Naive B cell (primary cell): ENCODE data around the gene SPATS2. TPM values are rescaled to one million over a fixed set of nuclear protein-coding genes. Genes with fewer than 3 reads are reported as not detected.

ENCODE experiments used
- ATAC-seq, 2 donors: fragments of 150-1000 bp; cut with Tn5 transposase; 2 replicates each; pipeline ENCODE4 v1.10.0; 2021; ENCODE audit warnings: low read depth in 2 of 2, mild to moderate bottlenecking in 2 of 2, moderate library complexity in 2 of 2
- DNase-seq: peaks from one replicate; pipeline ENCODE4 v3.0.0; 2022
- H3K27ac Mint-ChIP-seq, 6 donors: one replicate each; pipeline ENCODE4 v1.8.0; 2020 to 2022; ENCODE audit warnings: mild to moderate bottlenecking in 6 of 6, mixed read lengths in 6 of 6, moderate library complexity in 5 of 6, inconsistent platforms in 2 of 6
- H3K27me3 Mint-ChIP-seq, 3 donors: one replicate each; pipeline ENCODE4 v1.8.0; 2021 to 2022; ENCODE audit warnings: mixed read lengths in 3 of 3, mild to moderate bottlenecking in 1 of 3
- H3K36me3 Mint-ChIP-seq, 2 donors: one replicate each; pipeline ENCODE4 v1.8.0; 2020 to 2022; ENCODE audit warnings: mixed read lengths in 2 of 2, inconsistent platforms in 1 of 2, mild to moderate bottlenecking in 1 of 2
- H3K4me1 Mint-ChIP-seq, 3 donors: one replicate each; pipeline ENCODE4 v1.8.0; 2020 to 2022; ENCODE audit warnings: mixed read lengths in 3 of 3, inconsistent platforms in 1 of 3, mild to moderate bottlenecking in 1 of 3, moderate library complexity in 1 of 3
- H3K4me3 Mint-ChIP-seq, 8 donors: one replicate each; pipeline ENCODE4 v1.8.0; 2020 to 2022; ENCODE audit warnings: mild to moderate bottlenecking in 8 of 8, mixed read lengths in 8 of 8, moderate library complexity in 8 of 8, inconsistent platforms in 2 of 8
- H3K9me3 Mint-ChIP-seq, 7 donors: one replicate each; pipeline ENCODE4 v1.8.0; 2020 to 2022; ENCODE audit warnings: mixed read lengths in 7 of 7, mild to moderate bottlenecking in 5 of 7, inconsistent platforms in 2 of 7, moderate library complexity in 1 of 7
- polyA plus RNA-seq, 6 donors: library from polyadenylated mRNA; unstranded; fragments of 300-500 nt; fragmentation: Illumina TruSeq; gene quantifications; one replicate each; pipeline ENCODE4 v1.2.3, GENCODE V29; 2021; ENCODE audit warnings: low read depth in 6 of 6

SPATS2 gene
- polyA plus RNA-seq, 6 donors from 2014 or later: 1.9 to 11.4 (median 9.0) TPM

- DNase-seq (no peak), ATAC-seq (no peak)
Measured at GRCh38 chr12:49340095-49340870, 27.0 kb upstream of the SPATS2 start.

GRCh38 chr12:49340971-49341776 lies 26.1 kb upstream of the SPATS2 start:
- Mint-ChIP-seq H3K4me3 (peak overlapping the region in 7 of 8 donors; percentile 15 to 89 (median 58)), H3K4me1 (peaks cover 36 to 47% (median 44%) of the 10 kb centered on the region in 3 donors), H3K27me3 (peaks cover 42 to 74% (median 50%) of the 10 kb centered on the region in 3 donors), H3K9me3 (peaks cover 0 to 1% (median 0%) of the 10 kb centered on the region in 7 donors), H3K27ac (peak overlapping the region in 4 of 6 donors; percentile 21 to 65 (median 52)), H3K36me3 (peaks cover 0 to 6% of the 10 kb centered on the region in 2 donors)
- ATAC-seq (no peak), DNase-seq (no peak)

More at GRCh38 chr12:49340095-49340870, 27.0 kb upstream of the SPATS2 start:
- H3K9me3 Mint-ChIP-seq: peaks cover 0 to 1% (median 0%) of the 10 kb centered on the region in 7 donors
- H3K36me3 Mint-ChIP-seq: peaks cover 0 to 6% of the 10 kb centered on the region in 2 donors
- peak overlapping the region in 2 of 6 donors; percentile 4 to 48 for H3K27ac Mint-ChIP-seq
- H3K4me3 Mint-ChIP-seq: peak overlapping the region in 5 of 8 donors; percentile 18 to 72 (median 43)
- H3K27me3 Mint-ChIP-seq: peaks cover 42 to 72% (median 46%) of the 10 kb centered on the region in 3 donors
- H3K4me1 Mint-ChIP-seq: peaks cover 32 to 44% (median 37%) of the 10 kb centered on the region in 3 donors

- H3K27ac Mint-ChIP-seq: no peak overlapping the region
- DNase-seq: no peak
- peak overlapping the region in 7 of 8 donors; percentile 15 to 93 (median 58) for H3K4me3 Mint-ChIP-seq
- no peaks in the 10 kb centered on the region for H3K9me3 Mint-ChIP-seq
- no peak for ATAC-seq
- peaks cover 0 to 9% of the 10 kb centered on the region in 2 donors for H3K36me3 Mint-ChIP-seq
- H3K4me1 Mint-ChIP-seq: peaks cover 41 to 51% (median 49%) of the 10 kb centered on the region in 3 donors
- H3K27me3 Mint-ChIP-seq: peaks cover 45 to 77% (median 53%) of the 10 kb centered on the region in 3 donors
Measured at GRCh38 chr12:49341777-49342065, 25.5 kb upstream of the SPATS2 start.

GRCh38 chr12:49342066-49342913 lies 25.0 kb upstream of the SPATS2 start:
- peak; percentile 67 to 69 for ATAC-seq

GRCh38 chr12:49342914-49343731 lies 24.1 kb upstream of the SPATS2 start:
- H3K4me3 Mint-ChIP-seq: peak overlapping the region; percentile 74 to 93 (median 82)
- no peaks in the 10 kb centered on the region for H3K9me3 Mint-ChIP-seq
- H3K4me1 Mint-ChIP-seq: peaks cover 39 to 51% (median 50%) of the 10 kb centered on the region in 3 donors
- DNase-seq: no peak
- peaks cover 0 to 7% of the 10 kb centered on the region in 2 donors for H3K36me3 Mint-ChIP-seq
- no peak for ATAC-seq
- peak overlapping the region in 3 of 6 donors; percentile 5 to 59 (median 28) for H3K27ac Mint-ChIP-seq
- H3K27me3 Mint-ChIP-seq: peaks cover 40 to 77% (median 52%) of the 10 kb centered on the region in 3 donors

More at GRCh38 chr12:49342066-49342913, 25.0 kb upstream of the SPATS2 start:
- peaks cover 44 to 77% (median 53%) of the 10 kb centered on the region in 3 donors for H3K27me3 Mint-ChIP-seq
- H3K4me3 Mint-ChIP-seq: peak overlapping the region; percentile 74 to 93 (median 80)
- H3K9me3 Mint-ChIP-seq: no peaks in the 10 kb centered on the region
- peaks cover 41 to 52% (median 49%) of the 10 kb centered on the region in 3 donors for H3K4me1 Mint-ChIP-seq
- H3K36me3 Mint-ChIP-seq: peaks cover 0 to 7% of the 10 kb centered on the region in 2 donors
- H3K27ac Mint-ChIP-seq: peak overlapping the region in 2 of 6 donors; percentile 23 to 47
- DNase-seq: peak; percentile 67

- DNase-seq (no peak), ATAC-seq (no peak)
- peaks cover 39 to 55% (median 52%) of the 10 kb centered on the region in 3 donors for H3K4me1 Mint-ChIP-seq
- H3K27me3 Mint-ChIP-seq: peaks cover 39 to 77% (median 49%) of the 10 kb centered on the region in 3 donors
- peak overlapping the region in 1 of 6 donors; percentile 28 for H3K27ac Mint-ChIP-seq
- peaks cover 0 to 7% of the 10 kb centered on the region in 2 donors for H3K36me3 Mint-ChIP-seq
- H3K9me3 Mint-ChIP-seq: no peaks in the 10 kb centered on the region
- peak overlapping the region in 7 of 8 donors; percentile 45 to 89 (median 69) for H3K4me3 Mint-ChIP-seq
Measured at GRCh38 chr12:49344486-49345050, 22.7 kb upstream of the SPATS2 start.

- ATAC-seq (peak; percentile 24 to 40), DNase-seq (no peak)
- H3K27me3 Mint-ChIP-seq: peaks cover 34 to 77% (median 50%) of the 10 kb centered on the region in 3 donors
- peaks cover 39 to 55% (median 52%) of the 10 kb centered on the region in 3 donors for H3K4me1 Mint-ChIP-seq
- peak overlapping the region in 2 of 6 donors; percentile 20 to 86 for H3K27ac Mint-ChIP-seq
- H3K9me3 Mint-ChIP-seq: no peaks in the 10 kb centered on the region
- H3K4me3 Mint-ChIP-seq: peak overlapping the region; percentile 55 to 89 (median 80)
- peaks cover 0 to 7% of the 10 kb centered on the region in 2 donors for H3K36me3 Mint-ChIP-seq
Measured at GRCh38 chr12:49345051-49345824, 22.0 kb upstream of the SPATS2 start.

GRCh38 chr12:49345825-49346658 lies 21.2 kb upstream of the SPATS2 start:
- Mint-ChIP-seq H3K27ac (peak overlapping the region in 2 of 6 donors; percentile 43 to 51), H3K27me3 (peaks cover 36 to 77% (median 58%) of the 10 kb centered on the region in 3 donors), H3K4me1 (peaks cover 36 to 55% (median 52%) of the 10 kb centered on the region in 3 donors), H3K36me3 (peaks cover 0 to 7% of the 10 kb centered on the region in 2 donors), H3K4me3 (peak overlapping the region; percentile 70 to 92 (median 88)), H3K9me3 (no peaks in the 10 kb centered on the region)
- no peak for DNase-seq
- no peak for ATAC-seq

- H3K4me1 Mint-ChIP-seq: peaks cover 36 to 53% (median 52%) of the 10 kb centered on the region in 3 donors
- DNase-seq (no peak), ATAC-seq (peak in 1 of 2 donors; percentile 12)
- H3K4me3 Mint-ChIP-seq: peak within 1 kb of the TSS; percentile 70 to 92 (median 88)
- peaks cover 38 to 83% (median 65%) of the 10 kb centered on the region in 3 donors for H3K27me3 Mint-ChIP-seq
- H3K36me3 Mint-ChIP-seq: peaks cover 0 to 7% of the 10 kb centered on the region in 2 donors
- peak within 1 kb of the TSS in 4 of 6 donors; percentile 5 to 92 (median 42) for H3K27ac Mint-ChIP-seq
- H3K9me3 Mint-ChIP-seq: no peaks in the 10 kb centered on the region
Measured at GRCh38 chr12:49346659-49347310, 20.5 kb upstream of the SPATS2 start, which contains the start of gene DNAJC22. DNAJC22 (plus strand) TSS chr12:49346888; CDS start chr12:49348873, 1,985 bp downstream.
